ENCODE data around the gene TSPAN5. TPM values are rescaled to one million over a fixed set of nuclear protein-coding genes. Genes with fewer than 3 reads are reported as not detected.

TSPAN5 gene
- total RNA-seq, 1 donor from 2014 or later, result 25.0 TPM

DNA sequence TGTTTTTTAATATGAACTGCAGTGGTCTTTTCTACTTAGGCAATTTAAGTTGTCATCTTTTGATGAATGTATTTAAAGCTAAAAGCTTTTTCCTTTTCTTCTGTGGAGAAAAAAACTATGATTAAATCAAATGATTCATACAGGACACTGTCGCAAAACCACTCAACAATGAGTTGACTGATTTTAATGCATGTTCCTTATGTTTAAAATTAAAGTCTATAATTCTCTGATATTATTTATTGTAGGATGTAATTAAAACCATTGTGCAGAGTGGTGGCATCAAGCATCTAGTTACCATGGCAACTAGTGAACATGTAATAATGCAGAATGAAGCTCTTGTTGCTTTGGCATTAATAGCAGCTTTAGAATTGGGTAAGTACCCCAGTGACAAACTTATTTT lies 224.7 kb downstream of the TSPAN5 start:
- DNase-seq (ENCODE audit: low read depth, low spot score), result no peak
- H3K27ac Mint-ChIP-seq (ENCODE audit: unreplicated experiment), result no peak overlapping the region
- H3K4me3 Mint-ChIP-seq, result no peak overlapping the region
- TF ChIP-seq, protein P1, sequence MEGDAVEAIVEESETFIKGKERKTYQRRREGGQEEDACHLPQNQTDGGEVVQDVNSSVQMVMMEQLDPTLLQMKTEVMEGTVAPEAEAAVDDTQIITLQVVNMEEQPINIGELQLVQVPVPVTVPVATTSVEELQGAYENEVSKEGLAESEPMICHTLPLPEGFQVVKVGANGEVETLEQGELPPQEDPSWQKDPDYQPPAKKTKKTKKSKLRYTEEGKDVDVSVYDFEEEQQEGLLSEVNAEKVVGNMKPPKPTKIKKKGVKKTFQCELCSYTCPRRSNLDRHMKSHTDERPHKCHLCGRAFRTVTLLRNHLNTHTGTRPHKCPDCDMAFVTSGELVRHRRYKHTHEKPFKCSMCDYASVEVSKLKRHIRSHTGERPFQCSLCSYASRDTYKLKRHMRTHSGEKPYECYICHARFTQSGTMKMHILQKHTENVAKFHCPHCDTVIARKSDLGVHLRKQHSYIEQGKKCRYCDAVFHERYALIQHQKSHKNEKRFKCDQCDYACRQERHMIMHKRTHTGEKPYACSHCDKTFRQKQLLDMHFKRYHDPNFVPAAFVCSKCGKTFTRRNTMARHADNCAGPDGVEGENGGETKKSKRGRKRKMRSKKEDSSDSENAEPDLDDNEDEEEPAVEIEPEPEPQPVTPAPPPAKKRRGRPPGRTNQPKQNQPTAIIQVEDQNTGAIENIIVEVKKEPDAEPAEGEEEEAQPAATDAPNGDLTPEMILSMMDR (conservative IDR thresholded peaks at IDR 0.05), result no peak
- no peaks in the 10 kb centered on the region for H3K27me3 Mint-ChIP-seq (ENCODE audit: low read depth)
- no peaks in the 10 kb centered on the region for H3K9me3 Mint-ChIP-seq
- peaks cover 16% of the 10 kb centered on the region for H3K36me3 Mint-ChIP-seq (ENCODE audit: low read depth)
- H3K4me1 Mint-ChIP-seq, result peaks cover 5% of the 10 kb centered on the region

DNA sequence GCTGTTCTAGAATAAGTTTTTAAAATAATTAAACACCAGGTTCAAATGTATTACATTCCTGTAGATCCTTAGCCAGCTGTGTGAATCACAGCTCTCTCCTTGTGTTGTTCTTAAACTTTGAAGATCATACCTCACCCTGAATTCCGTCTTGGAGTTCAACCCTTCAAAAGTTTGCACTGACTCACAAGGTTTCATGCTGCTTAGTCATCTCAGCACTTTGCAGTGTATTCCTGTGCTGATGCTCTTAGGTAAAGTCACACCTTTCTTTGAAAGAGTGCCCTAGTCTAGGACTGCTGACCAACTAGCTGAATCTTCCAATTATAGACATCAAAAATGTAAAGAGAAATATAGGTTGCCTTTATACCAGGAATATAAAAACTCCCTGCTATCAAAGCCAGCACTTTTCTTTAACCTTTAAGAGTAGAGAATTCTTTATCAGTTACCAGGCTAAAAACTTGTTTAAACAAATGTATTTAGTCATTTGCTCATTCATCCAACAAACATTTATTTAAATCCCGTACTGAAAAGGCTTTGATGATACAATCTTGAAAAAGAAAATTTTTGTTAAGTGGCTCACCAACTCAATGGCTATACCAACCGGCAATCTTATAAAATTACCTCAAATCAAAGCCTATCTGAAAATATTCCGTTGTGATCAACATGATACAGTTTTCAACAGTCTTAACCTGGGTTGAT lies 227.6 kb downstream of the TSPAN5 start:
- Mint-ChIP-seq H3K27me3 (ENCODE audit: low read depth) (no peaks in the 10 kb centered on the region), H3K27ac (ENCODE audit: unreplicated experiment) (no peak overlapping the region), H3K4me3 (no peak overlapping the region), H3K4me1 (peaks cover 5% of the 10 kb centered on the region), H3K36me3 (ENCODE audit: low read depth) (peaks cover 27% of the 10 kb centered on the region), H3K9me3 (peaks cover 8% of the 10 kb centered on the region)
- DNase-seq (ENCODE audit: low read depth, low spot score), result no peak
- TF ChIP-seq, protein P1 (conservative IDR thresholded peaks at IDR 0.05), result no peak

DNA sequence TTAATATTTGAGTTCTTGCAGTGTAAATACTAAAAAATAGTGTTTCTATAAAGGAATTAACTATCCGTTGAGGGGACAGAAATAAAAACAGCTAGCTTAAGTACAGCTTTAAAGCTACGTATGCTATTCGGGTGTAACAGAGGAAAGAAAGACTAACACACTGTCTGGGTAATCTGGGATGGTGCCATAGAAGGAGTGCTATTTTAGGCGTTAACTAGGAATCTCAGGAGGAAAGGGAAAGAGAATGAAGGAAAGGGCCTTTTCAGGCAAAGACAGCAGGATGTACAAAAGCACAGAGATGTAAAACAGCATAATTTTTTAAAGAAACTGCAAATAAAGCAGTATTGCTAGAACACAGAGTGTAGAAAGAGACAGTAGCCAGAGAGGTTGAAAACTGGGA lies 235.4 kb downstream of the TSPAN5 start:
- no peaks in the 10 kb centered on the region for H3K27me3 Mint-ChIP-seq (ENCODE audit: low read depth)
- H3K36me3 Mint-ChIP-seq (ENCODE audit: low read depth), result peaks cover 58% of the 10 kb centered on the region
- H3K4me1 Mint-ChIP-seq, result no peaks in the 10 kb centered on the region
- DNase-seq (ENCODE audit: low read depth, low spot score), result no peak
- H3K27ac Mint-ChIP-seq (ENCODE audit: unreplicated experiment), result no peak overlapping the region
- no peak overlapping the region for H3K4me3 Mint-ChIP-seq
- TF ChIP-seq, protein P1 (conservative IDR thresholded peaks at IDR 0.05), result no peak
- peaks cover 25% of the 10 kb centered on the region for H3K9me3 Mint-ChIP-seq

DNA sequence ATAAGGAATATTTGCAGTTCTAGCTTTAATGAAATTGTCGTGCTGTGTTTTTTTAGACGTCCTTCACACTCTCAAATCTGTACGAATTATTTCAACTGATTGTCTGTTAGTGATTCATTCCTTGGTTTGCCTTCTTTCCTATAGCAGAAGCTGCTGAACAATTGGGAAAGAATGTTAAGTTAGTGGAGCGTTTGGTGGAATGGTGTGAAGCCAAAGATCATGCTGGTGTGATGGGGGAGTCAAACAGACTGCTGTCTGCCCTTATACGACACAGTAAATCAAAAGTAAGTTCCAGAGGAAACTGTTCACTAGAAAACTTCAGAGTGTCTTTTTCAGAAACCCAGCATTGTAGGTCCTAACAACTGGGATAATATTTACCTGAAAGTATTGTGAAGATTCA lies 237.3 kb downstream of the TSPAN5 start:
- no peaks in the 10 kb centered on the region for H3K4me1 Mint-ChIP-seq
- no peak overlapping the region for H3K4me3 Mint-ChIP-seq
- TF ChIP-seq, protein P1 (conservative IDR thresholded peaks at IDR 0.05), result no peak
- DNase-seq (ENCODE audit: low read depth, low spot score), result no peak
- H3K9me3 Mint-ChIP-seq, result peaks cover 18% of the 10 kb centered on the region
- peak overlapping the region; percentile 86 for H3K27ac Mint-ChIP-seq (ENCODE audit: unreplicated experiment)
- peaks cover 45% of the 10 kb centered on the region for H3K36me3 Mint-ChIP-seq (ENCODE audit: low read depth)
- H3K27me3 Mint-ChIP-seq (ENCODE audit: low read depth), result no peaks in the 10 kb centered on the region
